Activated CD4-positive, CD25-positive, alpha-beta regulatory T cell treated with anti-CD3 and anti-CD28 coated beads, Interleukin-2, amount 50 U/mL, for 72 hours (primary cell): Measurements from ENCODE around the gene CLDN22.
"Not testable (repeated sequence)": the region's sequence is repeated elsewhere in the genome, so short reads cannot be mapped to it uniquely, and the experiment has no call there.

ENCODE experiments used
- DNase-seq: peaks from one replicate; pipeline ENCODE4 v3.0.0; 2021

Gene CLDN22

DNA sequence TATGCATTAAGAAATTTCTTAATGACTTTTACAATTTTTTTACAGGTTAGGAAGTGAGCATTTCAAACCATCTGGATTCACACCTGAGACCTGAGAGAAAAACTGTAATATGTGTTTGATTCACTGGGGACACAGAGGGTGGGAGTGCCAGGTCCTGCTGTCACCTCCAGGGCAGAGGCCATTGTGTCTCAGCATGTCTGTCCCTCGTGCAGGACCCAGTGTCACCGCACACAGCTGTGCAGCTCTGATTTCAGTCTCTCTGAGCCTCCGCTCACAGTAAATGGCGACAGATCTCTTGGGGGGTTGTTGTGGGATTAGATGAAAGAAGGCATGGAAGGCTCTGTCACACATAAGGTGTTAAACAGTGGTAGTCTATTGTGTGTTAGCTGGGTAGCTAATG is 25.2 kb upstream of the CLDN22 start:
- DNase-seq: no peak

DNA sequence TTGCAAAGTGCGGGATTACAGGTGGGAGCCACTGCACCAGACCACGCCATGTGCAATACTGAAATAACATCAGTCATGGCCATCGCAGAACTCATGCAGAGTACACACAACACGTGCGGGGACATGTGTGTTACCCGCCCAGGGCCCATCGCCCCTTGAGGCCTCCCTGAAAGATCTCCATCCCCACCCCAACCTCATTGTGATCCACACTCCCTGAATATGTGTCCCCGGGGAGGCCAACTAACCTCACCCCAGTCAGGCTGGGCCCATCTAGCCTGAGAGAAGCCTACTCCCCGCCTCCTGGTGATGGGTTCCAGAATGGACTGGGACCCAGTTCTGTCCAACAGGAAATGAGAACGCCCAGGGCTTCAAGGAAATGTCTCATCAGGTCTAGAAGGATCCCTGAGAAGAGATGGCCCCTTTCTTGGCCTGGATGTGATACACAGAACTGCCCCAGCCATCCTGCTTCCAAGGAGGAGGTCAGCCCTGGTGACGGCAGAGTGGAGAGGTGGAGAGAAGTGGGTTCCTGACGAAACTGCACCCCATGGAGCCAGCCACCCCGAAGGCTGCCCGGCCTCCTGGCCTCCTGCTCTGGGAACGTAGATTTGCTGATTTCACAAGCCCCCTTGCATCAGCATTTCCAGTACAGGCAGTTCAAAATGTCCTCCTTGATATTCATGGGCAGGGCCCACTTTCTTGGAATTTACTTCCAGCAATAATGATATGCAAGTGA is 24.6 kb upstream of the CLDN22 start:
- no peak for DNase-seq

- DNase-seq: no peak
Observed at GRCh38 chr4:183343730-183344129, 23.7 kb upstream of the CLDN22 start.

DNA sequence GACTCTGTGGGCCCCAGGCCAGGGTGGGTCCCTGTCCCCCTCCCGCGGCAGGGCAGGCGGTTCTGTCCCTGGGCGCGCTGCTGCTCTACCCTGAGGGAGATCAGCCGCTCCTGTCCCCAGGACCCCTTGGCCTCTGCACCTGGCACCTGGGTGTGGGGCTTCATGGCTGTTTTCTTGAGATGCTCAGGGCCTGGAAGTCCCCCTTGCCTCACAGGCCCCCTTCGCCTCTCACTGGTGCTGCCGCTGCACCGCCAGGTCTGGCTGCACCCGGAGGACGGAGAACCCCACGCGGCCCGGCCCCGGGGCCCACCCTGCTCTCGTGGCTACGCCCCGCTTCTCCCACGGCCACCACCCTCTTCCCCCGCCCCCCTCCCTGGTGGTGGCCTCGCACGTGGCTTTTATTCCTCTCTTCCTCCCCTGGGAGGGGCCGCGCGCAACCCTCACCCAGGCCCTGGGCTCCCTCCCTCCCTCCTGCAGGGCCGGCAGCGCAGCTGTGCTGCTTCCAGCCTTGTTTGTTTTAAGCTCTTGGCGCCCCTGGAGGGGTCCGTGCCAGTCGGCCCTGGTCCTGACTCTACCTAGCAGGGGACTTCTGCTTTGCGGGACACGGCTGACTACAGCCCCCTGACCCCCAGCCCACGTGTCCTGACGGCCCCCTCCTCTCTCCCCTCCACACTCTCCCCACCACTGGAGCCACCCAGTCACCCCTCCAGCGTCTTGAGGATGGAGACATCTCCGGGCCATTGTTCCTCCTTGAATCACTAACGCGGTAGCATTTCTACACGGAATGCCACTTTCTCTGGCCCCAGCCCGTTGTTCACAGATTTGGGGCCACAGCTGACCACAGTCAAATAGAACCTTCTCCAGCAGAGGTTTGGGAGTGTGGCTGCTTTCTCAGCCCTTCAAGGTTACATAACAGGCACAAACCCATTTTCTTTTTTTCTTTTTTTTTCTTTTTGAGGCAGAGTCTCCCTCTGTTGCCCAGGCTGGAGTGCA is 22.8 kb upstream of the CLDN22 start:
- no peak for DNase-seq

DNA sequence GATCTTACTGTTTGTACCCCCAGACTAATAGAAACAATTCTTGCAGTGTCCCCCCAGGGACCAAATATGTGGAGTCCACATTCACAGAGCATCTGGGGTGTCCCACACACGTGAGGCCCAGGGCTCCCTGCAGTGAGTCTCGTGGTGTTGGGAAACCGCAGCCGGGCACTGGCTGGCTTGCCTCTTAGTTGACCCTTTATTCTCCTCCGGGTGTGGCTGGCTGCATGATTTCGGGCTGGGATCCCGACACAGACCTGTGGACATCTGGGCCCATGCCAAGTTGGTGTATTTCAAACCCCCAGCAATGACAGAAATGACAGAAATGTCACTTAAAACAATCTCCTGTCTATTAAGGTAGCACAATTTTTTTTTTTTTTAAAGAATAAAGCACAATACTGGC is 17.8 kb upstream of the CLDN22 start:
- no peak for DNase-seq

- no peak for DNase-seq
Observed at GRCh38 chr4:183337349-183337748, 17.3 kb upstream of the CLDN22 start.

GRCh38 chr4:183335369-183335940 is 15.4 kb upstream of the CLDN22 start:
- no peak for DNase-seq

- no peak for DNase-seq
Observed at GRCh38 chr4:183333983-183334382, 13.9 kb upstream of the CLDN22 start.

DNA sequence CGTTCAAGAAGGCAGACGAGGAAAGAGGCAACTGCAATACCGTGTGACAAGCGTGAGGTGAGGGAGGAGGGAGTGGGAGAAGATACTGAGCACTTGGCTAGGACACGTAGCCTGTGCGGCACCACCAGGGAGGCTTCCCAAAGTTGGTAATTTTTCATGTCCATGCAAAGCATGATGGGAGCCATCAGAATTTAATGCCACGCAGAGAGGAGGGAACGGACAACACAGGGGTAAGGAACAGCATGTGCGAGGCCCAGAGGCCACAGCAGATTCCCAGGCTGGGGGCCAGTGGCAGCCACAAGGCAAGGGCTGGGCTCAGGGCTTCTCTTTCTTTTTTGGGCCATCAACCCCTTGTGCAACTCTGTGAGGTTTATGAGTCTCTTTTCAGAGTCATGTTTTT is 13.1 kb upstream of the CLDN22 start:
- no peak for DNase-seq

DNA sequence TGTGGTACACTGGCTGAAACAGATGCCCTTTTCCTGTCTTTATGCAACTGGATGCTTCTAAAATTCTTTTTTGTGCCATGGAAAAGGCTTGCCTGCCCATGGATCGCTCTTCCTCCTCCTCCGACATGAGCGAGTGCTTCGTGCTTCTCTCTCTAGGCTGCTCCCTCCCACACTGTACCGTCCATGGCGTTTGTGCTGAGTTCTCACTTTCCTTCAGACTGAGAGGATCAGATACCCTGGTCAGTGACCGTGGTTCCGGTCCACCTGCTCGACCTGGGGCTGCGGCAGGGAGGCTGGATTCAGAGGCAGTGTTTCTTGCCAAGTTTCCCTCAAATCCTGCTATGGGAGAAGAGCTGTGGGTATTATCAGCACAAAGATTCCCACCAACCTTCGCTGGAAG is 12.4 kb upstream of the CLDN22 start:
- no peak for DNase-seq

DNA sequence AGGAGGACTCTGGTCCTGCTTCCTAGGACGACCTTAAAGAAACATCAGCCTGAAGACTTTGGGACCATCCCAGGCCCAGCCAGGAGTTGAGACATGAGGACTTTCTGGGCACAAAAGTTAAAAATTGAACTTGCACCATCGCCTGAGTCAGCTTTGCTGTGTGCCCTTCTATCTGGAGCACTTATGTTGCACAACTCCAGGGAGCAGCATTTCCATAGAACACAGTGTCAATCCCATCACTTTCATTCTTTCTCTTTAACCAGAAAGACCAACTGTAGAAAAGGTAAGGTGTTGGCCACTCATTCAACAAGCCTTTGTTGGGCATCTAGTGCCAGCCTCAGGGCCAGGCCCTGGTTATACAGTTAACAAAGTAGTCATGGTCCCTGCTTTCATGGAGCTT is 10.8 kb upstream of the CLDN22 start:
- DNase-seq: no peak

DNA sequence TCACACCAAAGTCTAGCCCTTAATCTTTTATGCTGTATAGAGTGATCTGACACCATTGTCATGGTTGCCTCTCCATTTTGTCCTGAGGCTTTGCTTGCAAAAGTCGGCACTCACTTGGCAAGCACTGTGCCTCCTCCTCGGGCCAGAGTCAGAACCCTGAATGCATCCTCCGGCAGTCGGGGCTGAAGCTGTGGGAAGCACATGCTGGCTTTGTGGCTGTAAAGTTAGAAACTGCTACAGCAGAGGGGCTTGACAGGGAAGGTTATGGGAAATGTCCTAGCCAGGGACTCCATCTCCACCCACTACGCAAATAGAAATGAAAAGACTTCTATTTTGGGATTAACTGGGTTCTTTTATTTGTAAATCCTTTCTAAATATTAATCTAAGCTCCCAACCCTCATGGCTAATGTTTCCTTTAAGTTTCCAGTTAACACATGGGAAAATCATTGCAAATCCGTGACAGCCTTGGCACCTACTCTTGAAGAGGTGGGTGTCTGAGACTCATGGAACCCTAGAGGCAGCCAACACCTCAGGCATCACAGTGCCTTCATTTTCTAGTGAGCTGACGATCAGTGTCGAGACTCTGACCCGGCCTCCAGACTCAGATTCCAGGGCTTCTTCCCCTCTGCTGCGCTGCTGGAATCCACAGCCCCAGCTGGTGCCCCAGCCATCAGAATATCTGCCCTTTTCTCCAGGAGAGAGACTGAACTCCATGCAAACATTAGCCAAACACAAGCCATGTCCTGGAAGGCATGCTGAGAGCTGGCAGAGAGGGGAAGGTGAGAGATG is 10.1 kb upstream of the CLDN22 start:
- no peak for DNase-seq

DNA sequence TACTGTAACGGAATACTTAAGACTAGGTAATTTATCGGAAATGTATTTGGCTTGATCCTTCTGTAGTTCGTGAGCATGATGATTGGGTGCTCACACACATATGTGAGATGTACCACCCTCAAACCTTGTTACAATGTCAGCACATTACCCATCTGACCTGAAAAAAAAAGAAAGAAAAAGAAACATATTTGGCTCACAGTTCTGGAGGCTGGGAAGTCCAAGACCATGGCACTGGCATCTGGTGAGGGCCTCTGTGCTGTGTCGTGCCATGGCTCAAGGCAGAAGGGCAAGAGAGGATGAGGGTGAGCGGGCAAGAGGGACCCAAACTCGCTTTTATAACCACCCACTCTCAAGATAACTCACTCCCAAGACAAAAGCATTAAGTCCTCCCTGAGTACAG is 9.2 kb upstream of the CLDN22 start:
- DNase-seq: no peak

DNA sequence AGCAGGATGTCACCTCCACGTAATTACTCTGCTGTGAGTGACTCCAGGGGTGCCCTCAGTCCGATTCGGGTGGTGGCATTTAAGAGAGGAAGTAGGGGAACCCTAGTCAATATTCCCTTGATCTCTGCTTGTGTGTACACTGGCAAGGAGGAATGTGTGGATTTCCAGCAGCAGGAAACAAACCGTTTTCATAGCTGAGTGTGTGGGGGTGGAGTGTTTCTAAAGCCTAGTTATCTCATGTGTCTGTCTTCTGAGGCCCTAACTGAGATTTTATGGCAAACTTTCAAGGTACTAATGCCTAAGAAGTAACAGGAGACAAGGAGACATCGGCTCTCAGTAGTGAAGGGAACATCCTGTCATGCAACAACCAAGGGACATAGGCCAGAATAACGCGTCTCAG is 8.8 kb upstream of the CLDN22 start:
- DNase-seq: no peak

- no peak for DNase-seq
Observed at GRCh38 chr4:183327827-183328226, 7.8 kb upstream of the CLDN22 start.

DNA sequence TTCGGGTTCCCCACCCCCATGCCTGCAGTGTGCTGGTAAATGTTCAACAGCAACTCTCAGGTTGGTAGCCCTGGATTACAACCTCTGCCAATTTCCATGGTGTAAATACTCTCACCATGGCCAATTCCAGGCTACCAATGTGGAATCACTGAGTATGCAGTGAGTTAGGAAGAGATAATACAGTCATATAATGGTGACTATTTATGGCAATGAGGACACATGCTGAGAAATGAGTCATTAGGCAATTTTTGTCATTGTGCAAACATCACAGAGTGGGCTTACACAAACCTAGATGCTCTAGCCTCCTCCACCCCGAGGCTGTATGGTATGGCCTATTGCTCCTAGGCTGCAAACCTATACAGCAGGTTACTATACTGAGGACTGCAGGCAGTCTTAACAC is 6.8 kb upstream of the CLDN22 start:
- DNase-seq: no peak

DNA sequence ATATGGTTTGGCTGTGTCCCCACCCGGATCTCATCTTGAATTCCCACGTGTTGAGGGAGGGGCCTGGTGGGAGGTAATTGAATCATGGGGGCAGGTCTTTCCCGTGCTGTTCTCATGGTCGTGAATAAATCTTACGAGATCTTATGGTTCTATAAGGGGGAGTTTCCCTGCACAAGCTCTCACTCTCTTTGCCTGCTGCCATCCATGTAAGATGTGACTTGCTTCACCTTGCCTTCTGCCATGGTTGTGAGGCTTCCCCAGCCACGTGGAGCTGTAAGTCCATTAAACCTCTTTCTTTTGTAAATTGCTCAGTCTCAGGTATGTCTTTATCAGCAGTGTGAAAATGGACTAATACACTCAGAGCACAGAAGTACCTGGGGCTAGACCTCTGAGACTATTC is 6.3 kb upstream of the CLDN22 start:
- not testable (repeated sequence) for DNase-seq

- DNase-seq: no peak
Observed at GRCh38 chr4:183324619-183325018, 4.5 kb upstream of the CLDN22 start.

- DNase-seq: not testable (repeated sequence)
Observed at GRCh38 chr4:183324056-183324455, 4.0 kb upstream of the CLDN22 start.

GRCh38 chr4:183323295-183323694 is 3.2 kb upstream of the CLDN22 start:
- no peak for DNase-seq

DNA sequence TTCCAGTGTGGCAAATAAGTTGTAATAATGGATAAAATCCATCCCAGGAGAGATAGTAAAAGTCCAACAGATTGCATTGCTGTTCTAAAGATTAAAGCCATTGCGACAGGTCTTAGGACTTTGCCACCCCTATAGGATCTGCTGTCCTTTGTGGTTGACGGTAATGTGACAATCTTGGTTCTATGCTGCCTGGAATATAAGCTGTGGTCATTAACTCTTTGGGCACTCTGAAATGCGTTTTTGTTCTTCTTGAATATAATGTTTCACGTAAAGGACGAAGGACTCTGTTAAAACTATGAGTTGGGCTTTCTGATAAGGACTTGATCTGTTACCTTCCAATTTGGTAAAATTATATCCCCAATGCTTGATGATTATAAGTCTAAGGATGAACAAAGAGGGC is 2.2 kb upstream of the CLDN22 start, which contains the start of gene CLDN24:
Gene CLDN24 (minus strand): TSS at position 101 of the 400 bp plus-strand sequence. CDS start 0 bp downstream, at position 101.
- no peak for DNase-seq

- DNase-seq: no peak
Observed at GRCh38 chr4:183321516-183321915, 1.4 kb upstream of the CLDN22 start.

DNA sequence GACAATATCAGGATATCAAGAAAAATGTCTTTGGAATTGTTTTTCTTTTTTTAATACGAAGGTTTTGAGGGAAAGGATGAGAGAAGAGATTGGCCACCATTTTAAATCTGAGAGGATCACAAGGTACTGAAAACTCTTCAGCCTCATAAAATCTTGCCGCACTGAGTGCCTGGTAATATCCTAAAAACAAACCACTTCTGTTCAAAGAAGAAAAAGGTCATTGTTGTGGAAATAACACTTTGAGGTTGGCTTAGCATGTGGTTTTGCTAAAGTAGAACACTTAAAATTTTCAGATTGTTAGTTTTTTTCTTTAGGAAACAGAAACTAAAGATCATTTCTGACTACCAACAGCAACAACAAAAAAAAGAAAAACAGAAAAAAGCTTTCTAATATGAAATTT is 1.0 kb upstream of the CLDN22 start:
- no peak for DNase-seq
